Tibial artery (tissue), 4 donors: Measurements from ENCODE around the gene FOXD2.
"Not testable (repeated sequence)": the region's sequence is repeated elsewhere in the genome, so short reads cannot be mapped to it uniquely, and the experiment has no call there.

Experiments used
- DNase-seq, 2 donors: peaks; one replicate each; pipeline ENCODE4 v3.0.0-alpha.2; 2019
- H3K27ac ChIP-seq, 2 donors: fragments of 200-600 bp; sonication (generic) in 1 of 2; 1 replicate in 1 of 2; 2 replicates in 1 of 2; pipeline ENCODE4 v1.5.1; 2018 to 2019; ENCODE audit warnings: mild to moderate bottlenecking in 1 of 2
- H3K27me3 ChIP-seq, 2 donors: fragments of 200-600 bp; sonication (generic) in 1 of 2; one replicate each; pipeline versions ENCODE4 v1.5.1 to v1.6.0; 2016 to 2019
- H3K36me3 ChIP-seq, 3 donors: fragments of 200-600 bp; sonication (generic) in 2 of 3; one replicate each; pipeline ENCODE4 v1.5.1; 2016 to 2019; ENCODE audit warnings: mild to moderate bottlenecking in 2 of 3
- H3K4me1 ChIP-seq, 4 donors: fragments of 200-600 bp; sonication (generic) in 2 of 4; 1 replicate in 3 of 4; 2 replicates in 1 of 4; pipeline ENCODE4 v1.5.1; 2016 to 2019
- H3K4me3 ChIP-seq, 2 donors: fragments of 200-600 bp; sonication (generic) in 1 of 2; 1 replicate in 1 of 2; 2 replicates in 1 of 2; pipeline ENCODE4 v1.5.1; 2018 to 2019; ENCODE audit warnings: mild to moderate bottlenecking in 2 of 2
- H3K9me3 ChIP-seq, 3 donors: fragments of 200-600 bp; sonication (generic) in 1 of 3; one replicate each; pipeline ENCODE4 v1.5.1; 2016 to 2019
- CTCF ChIP-seq, 2 experiments: fragments of 200-600 bp in 1 of 2; fragments of 450-650 bp in 1 of 2; IDR thresholded peaks; one replicate each; pipeline ENCODE4 v1.5.1; 2017 to 2019; ENCODE audit warnings: antibody characterized with exemption in 2 of 2, mild to moderate bottlenecking in 1 of 2, moderate library complexity in 1 of 2
- intact Hi-C: fragments of 100-400 bp; cut with DNase I; formaldehyde crosslinking; loops from one replicate; pipeline ENCODE4 v1.15.0; 2023; ENCODE audit warnings: low total_unique reads

The FOXD2 gene

GRCh38 chr1:47450606-47451005, 12.8 kb downstream of the FOXD2 start:
- Histone ChIP-seq H3K4me1 (peaks cover 0 to 12% (median 4%) of the 10 kb centered on the region in 4 donors), H3K4me3 (no peak overlapping the region), H3K27ac (no peak overlapping the region), H3K36me3 (no peaks in the 10 kb centered on the region), H3K9me3 (no peaks in the 10 kb centered on the region), H3K27me3 (peaks cover 0 to 38% of the 10 kb centered on the region in 2 donors)
- DNase-seq: no peak
- TF ChIP-seq CTCF (IDR thresholded peaks at IDR 0.05): no peak
- intact Hi-C loops: no loop called here

- Histone ChIP-seq H3K4me3 (no peak overlapping the region), H3K4me1 (peaks cover 0 to 12% (median 4%) of the 10 kb centered on the region in 4 donors), H3K36me3 (no peaks in the 10 kb centered on the region), H3K27me3 (peaks cover 0 to 19% of the 10 kb centered on the region in 2 donors), H3K9me3 (no peaks in the 10 kb centered on the region), H3K27ac (no peak overlapping the region)
- intact Hi-C loops: no loop called here
- no peak for DNase-seq
- no peak for TF ChIP-seq CTCF (IDR thresholded peaks at IDR 0.05)
These were observed 14.6 kb downstream of the FOXD2 start for GRCh38 chr1:47452426-47452825.

- intact Hi-C loops, DNase-seq, H3K27ac ChIP-seq, H3K4me3 ChIP-seq, H3K9me3 ChIP-seq, H3K27me3 ChIP-seq, H3K36me3 ChIP-seq: not testable (repeated sequence)
- H3K4me1 ChIP-seq: peaks cover 0 to 10% (median 4%) of the 10 kb centered on the region in 4 donors
These were observed 16.1 kb downstream of the FOXD2 start for GRCh38 chr1:47453910-47454309.

- Histone ChIP-seq H3K4me3 (no peak overlapping the region), H3K27me3 (peaks cover 0 to 21% of the 10 kb centered on the region in 2 donors), H3K4me1 (no peaks in the 10 kb centered on the region), H3K36me3 (no peaks in the 10 kb centered on the region), H3K9me3 (no peaks in the 10 kb centered on the region), H3K27ac (no peak overlapping the region)
- no peak for TF ChIP-seq CTCF (IDR thresholded peaks at IDR 0.05)
- DNase-seq: no peak
- intact Hi-C loops: no loop called here
These were observed 18.4 kb downstream of the FOXD2 start for GRCh38 chr1:47456250-47456649.

DNA sequence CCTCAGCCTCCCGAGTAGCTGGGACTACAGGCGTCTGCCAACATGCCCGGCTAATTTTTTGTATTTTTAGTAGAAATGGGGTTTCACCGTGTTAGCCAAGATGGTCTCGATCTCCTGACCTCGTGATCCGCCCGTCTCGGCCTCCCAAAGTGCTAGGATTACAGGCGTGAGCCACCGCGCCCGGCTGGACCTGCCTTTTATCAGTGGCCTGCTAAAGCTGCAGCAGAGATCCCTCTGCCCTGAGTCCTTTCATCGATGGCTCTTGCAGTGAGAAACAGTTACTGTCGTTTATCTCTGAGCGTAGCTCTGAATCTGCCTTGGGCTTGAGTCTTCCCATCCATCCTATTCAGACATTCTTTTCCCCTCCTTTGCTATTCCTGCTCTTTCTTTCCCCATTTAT, 19.7 kb downstream of the FOXD2 start:
- DNase-seq, H3K4me1 ChIP-seq, intact Hi-C loops, H3K36me3 ChIP-seq, H3K27ac ChIP-seq, H3K9me3 ChIP-seq, H3K4me3 ChIP-seq: not testable (repeated sequence)
- H3K27me3 ChIP-seq: peaks cover 0 to 34% of the 10 kb centered on the region in 2 donors

DNA sequence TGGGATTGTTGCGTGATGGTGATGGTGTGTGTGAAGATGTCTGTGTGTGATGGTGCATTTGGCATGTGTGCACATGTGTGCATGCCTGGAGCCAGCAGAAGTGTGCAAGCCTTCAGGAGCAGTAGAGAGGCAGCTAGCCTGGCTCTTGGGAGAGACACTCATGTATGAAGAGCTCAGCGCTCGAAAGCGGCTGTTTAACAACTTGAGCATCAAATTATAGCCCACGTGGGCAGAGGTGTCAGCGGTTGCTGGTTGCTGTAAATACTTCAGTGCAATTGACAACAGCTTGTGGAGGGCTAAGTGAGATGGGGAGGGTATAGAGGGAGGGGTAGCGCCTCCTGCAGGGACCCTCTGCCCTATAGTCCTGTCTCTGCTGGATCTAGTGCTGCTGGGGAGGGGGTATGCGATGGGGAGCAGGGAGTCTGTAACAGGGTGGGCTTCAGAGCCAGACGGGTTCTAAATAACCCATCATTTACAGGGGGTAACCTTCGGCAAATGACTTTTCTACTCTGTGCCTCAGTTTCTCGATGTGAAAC, 21.5 kb downstream of the FOXD2 start:
- Histone ChIP-seq H3K9me3 (no peaks in the 10 kb centered on the region), H3K27ac (no peak overlapping the region), H3K27me3 (peaks cover 0 to 40% of the 10 kb centered on the region in 2 donors), H3K36me3 (no peaks in the 10 kb centered on the region), H3K4me3 (no peak overlapping the region), H3K4me1 (no peaks in the 10 kb centered on the region)
- intact Hi-C loops: no loop called here
- no peak for DNase-seq
- no peak for TF ChIP-seq CTCF (IDR thresholded peaks at IDR 0.05)

GRCh38 chr1:47460040-47460439, 22.2 kb downstream of the FOXD2 start:
- Histone ChIP-seq H3K9me3 (no peaks in the 10 kb centered on the region), H3K4me1 (no peaks in the 10 kb centered on the region), H3K27me3 (peaks cover 0 to 40% of the 10 kb centered on the region in 2 donors), H3K4me3 (no peak overlapping the region), H3K36me3 (no peaks in the 10 kb centered on the region), H3K27ac (no peak overlapping the region)
- DNase-seq: no peak
- intact Hi-C loops: no loop called here
- no peak for TF ChIP-seq CTCF (IDR thresholded peaks at IDR 0.05)
